Amniotic stem cell (primary cell): ENCODE results near the gene GLYR1.
A peak's percentile ranks its signal among the peaks of the same experiment; 100 is the strongest.

Experiments
- DNase-seq: peaks from one replicate; lab custom pipeline; 2025; lab: John Stamatoyannopoulos, UW

GLYR1 gene

DNA sequence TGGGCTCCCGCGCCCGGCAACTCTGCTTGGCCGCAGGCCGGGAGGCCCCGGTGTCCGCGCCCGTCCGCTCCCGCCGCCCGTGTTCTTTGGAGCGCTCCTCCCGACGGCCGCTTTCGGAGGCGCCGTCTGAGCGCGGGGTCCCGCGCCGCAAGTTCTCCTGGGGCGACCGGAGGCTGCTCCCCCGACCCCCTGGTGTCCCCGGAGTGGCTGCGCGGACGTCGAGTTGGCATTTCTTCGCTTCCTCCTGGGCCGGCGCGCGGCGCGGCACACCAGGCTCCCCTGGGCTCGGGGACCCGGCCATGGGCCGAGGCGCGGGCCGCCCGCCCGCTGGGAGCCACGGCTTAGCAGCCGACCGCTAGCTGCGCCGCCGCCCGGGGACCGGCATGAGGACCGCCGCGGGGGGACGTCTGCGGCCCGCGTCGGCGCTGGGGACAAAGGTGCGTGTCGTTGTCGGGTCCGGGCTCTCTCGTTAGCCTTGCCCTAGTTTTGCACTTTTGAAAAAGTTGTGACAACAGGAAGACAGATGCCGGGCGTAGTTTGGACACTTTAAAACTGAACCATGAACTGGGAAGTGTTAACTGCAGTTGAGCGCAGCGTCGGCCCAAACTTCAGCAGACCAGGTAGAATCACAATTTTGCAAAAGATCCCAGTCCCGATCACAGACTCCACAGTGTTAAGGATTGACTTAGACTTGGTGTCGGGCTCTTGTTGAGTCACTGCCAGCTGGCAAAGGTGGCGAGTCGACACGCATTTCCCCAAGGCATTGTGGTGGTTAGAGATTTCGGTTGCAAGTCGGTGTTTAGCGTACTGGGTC lies 893 bp upstream of the GLYR1 start:
- DNase-seq, result peak; percentile 7

GRCh38 chr16:4846503-4846900 lies 586 bp downstream of the GLYR1 start:
- DNase-seq, result peak; percentile 46

DNA sequence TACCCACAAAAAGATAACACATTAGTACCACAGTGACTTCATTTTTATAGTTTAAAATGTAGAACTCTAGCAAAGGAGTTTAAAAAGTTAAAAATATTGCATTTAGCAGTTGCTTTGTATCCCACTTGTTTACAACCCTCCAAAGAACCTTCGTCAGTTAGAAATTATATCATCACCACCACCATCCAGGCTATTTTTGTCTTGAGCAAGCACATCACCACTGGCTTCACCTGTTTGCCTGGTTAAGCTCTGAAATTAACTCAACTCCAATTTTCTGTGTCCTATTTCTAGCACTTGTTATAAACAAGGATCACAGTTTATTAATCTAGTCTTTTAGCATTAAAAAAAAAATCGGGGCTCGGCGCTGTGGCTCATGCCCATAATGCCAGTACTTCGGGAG lies 6.1 kb downstream of the GLYR1 start:
- DNase-seq, result no peak

GRCh38 chr16:4839942-4840341 lies 7.1 kb downstream of the GLYR1 start:
- no peak for DNase-seq

DNA sequence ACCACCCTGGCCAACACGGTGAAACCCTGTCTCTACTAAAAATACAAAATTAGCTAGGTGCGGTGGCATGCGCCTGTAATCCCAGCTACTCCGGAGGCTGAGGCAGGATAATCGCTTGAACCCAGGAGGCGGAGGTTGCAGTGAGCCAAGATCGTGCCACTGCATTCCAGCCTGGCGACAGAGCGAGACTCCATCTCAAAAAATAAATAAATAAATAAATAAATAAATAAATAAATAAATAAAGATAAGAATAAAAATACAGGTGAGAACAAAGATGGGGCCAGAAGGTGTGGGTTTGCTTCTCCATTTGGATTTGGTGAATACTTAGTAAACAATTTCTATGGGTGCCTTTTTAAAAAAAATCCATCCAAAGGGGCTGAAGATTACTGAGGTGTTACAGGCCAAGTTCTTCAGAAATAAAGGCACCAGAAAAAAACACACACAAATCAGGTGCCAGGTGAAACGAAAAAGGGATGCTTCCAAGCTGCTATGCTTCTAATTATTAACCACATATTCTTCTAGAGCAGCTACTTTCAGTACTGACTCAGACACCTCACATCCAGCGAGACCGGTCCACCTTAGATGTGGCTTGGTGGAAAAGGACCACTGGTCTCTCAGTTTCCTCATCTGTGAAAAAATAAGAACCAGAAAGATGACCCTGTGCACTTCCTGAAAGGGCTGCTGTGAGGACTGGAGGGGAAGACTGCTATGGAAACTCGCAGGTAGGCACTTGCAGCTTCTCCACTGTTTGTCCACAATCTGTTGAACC lies 9.2 kb downstream of the GLYR1 start:
- DNase-seq, result no peak

DNA sequence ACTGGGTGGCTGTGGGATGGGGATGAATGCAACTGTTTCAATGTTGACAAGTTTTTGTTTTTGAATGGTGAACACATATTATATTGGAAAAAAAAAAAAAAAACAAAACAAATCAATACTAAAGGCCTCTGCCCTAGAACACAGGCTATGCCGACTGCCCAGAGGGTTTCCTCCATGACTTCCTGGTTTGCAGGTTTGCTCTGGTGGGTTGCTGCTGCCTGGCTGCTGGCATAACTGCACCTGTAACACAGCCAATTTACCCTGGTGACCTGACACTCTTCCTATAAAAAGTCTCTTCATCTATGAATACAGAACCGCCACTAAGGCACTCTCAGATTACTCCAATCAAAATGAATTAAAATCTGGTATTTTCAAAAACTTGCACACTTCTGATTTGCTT lies 10.4 kb downstream of the GLYR1 start:
- DNase-seq, result no peak

DNA sequence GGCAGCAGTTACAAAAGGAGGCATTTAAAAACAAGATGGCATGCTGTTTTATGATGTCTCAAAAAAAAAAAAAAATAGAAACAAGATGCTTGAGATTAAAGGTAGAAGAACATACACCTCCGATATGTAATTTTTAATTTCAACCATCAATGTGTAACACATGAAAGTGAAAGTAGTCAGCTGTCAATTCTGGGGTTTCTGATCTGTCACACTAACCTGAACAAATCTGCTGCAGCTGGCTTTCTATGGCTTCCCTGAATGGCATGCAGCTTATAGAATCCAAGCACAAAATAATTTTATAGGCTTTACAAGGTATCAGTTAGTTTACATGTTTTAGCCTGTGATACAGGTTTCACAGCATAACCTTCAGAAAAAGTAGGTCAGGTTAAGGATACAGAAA lies 13.5 kb downstream of the GLYR1 start:
- no peak for DNase-seq

DNA sequence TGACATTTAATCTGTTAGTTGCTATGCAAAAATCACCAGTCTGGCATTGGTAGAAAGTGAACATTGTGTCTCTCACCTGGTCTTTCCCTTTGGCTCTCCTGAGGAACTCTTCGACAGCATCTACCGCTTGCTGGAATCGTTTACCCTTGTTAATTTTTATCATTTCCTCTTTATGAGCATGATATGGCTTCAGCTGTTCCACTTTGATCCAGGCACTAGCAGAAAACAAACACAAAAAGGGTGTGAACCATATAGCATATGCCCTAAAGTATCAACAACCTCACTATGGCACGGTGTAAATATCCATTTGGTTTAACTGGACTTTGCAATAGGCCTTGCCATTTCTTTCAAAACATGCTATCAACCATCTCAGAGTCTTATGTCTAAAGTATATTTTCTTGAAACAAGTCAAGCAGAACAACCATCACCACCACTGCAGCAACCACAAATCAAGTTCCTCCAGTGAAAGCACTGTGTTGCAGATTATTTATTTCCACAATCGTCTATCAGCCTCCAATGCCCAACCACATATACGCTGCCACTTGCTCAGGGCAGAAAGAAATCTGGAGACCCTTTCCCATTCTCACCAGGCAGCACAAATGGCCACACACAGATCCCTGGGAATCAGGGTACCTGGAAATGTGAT lies 14.3 kb downstream of the GLYR1 start:
- no peak for DNase-seq

GRCh38 chr16:4831616-4832015 lies 15.5 kb downstream of the GLYR1 start:
- no peak for DNase-seq

DNA sequence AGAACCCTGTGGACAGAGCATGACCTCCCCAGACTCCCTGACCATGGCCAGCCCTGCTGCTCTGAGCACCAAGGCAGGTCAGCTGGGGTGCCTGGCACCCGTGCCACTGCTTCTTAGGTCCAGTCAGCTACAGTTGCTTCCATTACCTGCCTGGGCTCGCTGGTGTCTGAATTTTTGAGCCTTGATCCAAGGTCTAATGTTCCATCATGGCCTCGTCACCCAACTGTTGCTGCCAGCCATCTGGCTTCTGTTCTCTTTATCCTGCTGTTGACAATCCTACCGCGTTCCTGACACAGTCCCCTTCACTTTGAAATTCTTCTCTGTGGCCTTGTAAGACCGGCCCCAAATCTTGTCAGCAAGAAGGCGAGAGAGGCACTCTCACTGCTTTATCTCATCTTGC lies 16.7 kb downstream of the GLYR1 start:
- no peak for DNase-seq

GRCh38 chr16:4828567-4829321 lies 18.3 kb downstream of the GLYR1 start:
- DNase-seq, result no peak

DNA sequence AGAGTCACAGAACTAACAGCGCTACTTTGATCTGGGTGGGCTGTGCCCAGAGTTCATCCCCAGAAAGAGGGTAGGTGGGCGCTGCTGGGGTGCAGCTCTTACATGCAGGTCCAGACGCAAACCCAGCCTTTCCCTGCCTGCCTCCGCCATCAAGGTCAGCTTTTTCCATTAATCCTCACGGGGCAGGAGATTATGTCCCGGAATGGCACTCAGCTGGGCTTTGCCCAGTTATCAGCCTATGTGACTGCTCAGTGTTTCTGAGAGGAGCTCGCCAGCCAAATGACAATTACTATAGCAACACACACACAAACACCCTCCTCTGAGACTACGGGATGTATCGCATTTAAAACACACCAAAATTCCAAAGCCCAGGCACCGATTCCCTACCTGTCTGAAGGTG lies 20.1 kb downstream of the GLYR1 start:
- DNase-seq, result no peak

DNA sequence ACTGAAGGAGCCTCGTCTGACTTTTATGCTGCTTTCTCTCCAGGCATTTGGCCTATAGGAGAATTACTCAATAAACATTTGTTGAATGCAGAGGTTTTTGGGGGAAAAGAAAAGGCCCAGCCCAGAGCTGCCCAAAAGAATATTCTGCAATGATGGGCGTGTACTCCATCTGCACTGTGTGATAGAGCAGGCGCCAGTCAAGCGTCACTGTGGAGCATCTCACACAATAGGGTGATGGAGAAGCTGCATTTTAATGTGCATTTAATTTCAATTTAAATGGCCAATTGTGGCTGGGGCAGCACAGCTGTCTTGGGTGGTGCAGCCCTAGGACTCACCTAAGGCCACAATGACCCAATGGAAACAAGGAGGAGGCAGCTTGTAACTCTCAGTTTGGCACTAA lies 20.6 kb downstream of the GLYR1 start:
- DNase-seq, result no peak

DNA sequence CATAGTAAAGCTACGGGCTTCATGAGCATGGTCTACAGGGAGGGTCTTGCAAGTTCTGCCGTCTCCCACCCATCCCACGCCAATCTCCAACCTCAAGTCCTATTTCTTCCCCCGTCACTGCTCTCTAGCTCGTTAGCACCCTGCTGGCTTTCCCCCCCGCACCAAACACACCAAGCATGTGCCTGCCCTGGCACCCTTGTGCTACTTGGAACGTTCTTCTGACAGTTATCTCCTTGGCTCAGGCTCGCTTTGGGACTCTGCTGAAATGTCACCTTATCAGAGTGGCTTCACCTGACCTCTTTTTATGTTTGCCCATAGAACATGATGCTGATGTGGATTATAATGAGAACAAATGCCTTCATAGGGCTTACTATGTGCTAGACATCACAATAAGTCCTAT lies 21.9 kb downstream of the GLYR1 start:
- DNase-seq, result no peak

GRCh38 chr16:4820652-4821051 lies 26.4 kb downstream of the GLYR1 start:
- no peak for DNase-seq

DNA sequence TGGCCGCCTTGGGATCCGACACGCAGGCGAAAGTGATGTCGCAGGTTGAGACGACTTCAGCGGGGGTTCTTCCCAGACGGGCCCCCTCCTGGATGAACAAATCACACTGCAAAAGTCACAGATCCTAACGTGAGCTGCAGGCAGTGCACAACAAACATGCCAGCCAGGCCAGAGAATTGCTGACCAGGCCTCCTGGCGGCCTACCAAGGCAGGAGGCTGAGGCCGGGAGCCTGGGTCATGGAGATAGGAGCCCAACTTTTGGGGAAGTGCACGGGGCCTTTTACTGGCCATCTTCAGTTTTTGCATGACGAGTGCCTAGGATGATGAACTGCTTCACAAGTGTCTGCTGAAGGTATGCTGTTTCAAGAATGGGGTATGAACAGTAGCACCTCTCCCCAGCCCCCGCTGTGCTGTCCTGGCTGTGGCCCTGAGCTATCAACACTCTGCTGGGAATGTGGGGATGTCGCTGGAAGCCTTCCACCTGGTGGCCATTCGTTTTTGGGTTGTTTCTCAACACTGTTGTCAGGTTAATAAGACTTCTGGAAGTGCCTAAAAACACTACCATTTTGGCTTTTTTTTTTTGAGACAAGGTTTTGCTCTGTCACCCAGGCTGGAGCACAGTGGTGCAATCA lies 32.4 kb downstream of the GLYR1 start:
- DNase-seq, result no peak

DNA sequence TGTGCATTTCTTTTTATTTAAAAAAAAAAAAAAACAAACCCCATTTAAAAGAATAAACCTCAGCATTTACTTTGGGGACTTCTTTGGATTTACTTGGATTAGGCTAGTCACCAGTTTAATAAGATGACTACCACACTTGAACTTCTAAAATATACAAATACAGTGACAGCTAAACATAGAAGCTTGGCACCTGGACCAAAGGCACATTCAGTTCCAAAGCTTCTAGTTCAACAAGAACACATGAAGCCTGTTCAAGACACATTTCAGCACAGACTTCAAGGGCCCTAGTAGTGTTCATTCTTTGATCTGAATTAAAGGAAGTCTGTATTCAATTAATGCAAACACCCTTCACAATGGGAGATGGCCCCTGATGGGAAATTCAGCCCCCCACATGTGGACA lies 33.0 kb downstream of the GLYR1 start:
- no peak for DNase-seq

- no peak for DNase-seq
Observed at GRCh38 chr16:4813251-4814003, 33.7 kb downstream of the GLYR1 start.

DNA sequence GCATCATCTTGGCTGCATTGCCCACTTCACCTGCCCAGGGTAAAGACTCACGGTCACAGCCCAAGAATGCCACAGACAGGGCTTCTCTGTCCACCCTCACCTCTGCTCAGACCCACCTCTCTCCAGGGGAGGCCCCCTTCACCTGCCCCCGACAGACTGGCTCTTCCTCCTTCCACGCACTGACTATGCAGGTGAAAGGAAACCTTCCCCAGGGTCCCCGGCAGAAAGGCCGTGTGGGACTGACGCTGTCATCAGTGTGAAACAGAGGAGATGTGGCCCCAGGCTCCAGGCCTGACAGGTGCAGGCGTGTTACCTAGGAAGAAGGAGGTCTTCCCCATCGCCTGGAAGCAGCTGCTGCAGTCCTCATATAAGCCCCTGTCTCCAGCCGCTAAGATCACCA lies 35.3 kb downstream of the GLYR1 start:
- DNase-seq, result no peak

DNA sequence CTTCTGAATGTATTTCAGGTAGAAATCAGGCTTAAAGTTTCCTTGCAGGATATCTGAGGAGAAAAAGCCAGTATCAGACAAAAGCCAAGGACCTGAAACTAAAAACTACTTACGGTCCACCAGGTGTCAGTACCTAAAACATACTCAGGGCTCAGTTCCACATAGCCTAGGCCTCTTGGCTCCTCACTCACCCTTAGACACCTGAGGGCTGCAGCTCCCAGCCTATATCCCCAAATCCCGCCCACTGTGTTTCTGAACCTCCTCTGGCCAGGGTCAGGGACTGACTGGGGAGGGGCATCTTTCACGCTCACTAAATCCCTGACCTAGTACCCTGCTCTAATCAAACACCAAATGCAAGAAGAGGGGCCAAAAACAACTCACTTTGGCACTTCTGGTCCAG lies 35.8 kb downstream of the GLYR1 start:
- DNase-seq, result no peak

GRCh38 chr16:4806280-4806679 lies 40.8 kb downstream of the GLYR1 start:
- DNase-seq, result no peak
